Heart right ventricle (tissue), 16 donors: ENCODE data around the gene WNT5B. TPM values are rescaled to one million over a fixed set of nuclear protein-coding genes. Genes with fewer than 3 reads are reported as not detected.

ENCODE experiments used
- ATAC-seq, 8 donors: fragments of 200-7000 bp; cut with Tn5 transposase; one replicate each; pipeline ENCODE4 v1.9.1; 2020; ENCODE audit warnings: mild to moderate bottlenecking in 8 of 8, moderate library complexity in 8 of 8, moderate number of reproducible peaks in 1 of 8
- DNase-seq, 2 donors: peaks; one replicate each; pipeline ENCODE4 v3.0.0-alpha.2; 2020
- H3K27ac ChIP-seq, 10 donors: fragments of 200-600 bp; sonication (generic) in 2 of 10; one replicate each; pipeline versions ENCODE4 v1.5.0 to v1.8.0; 2020 to 2022; ENCODE audit warnings: mild to moderate bottlenecking in 3 of 10
- H3K27me3 ChIP-seq, 7 donors: fragments of 200-600 bp; one replicate each; pipeline ENCODE4 v1.8.0; 2021 to 2022; ENCODE audit warnings: mild to moderate bottlenecking in 2 of 7
- H3K36me3 ChIP-seq, 9 donors: fragments of 200-600 bp; sonication (generic) in 1 of 9; one replicate each; pipeline versions ENCODE4 v1.5.0 to v1.8.0; 2020 to 2022; ENCODE audit warnings: mild to moderate bottlenecking in 2 of 9
- H3K4me1 ChIP-seq, 9 donors: fragments of 200-600 bp; sonication (generic) in 1 of 9; one replicate each; pipeline versions ENCODE4 v1.5.0 to v1.8.0; 2020 to 2022; ENCODE audit warnings: mild to moderate bottlenecking in 4 of 9
- H3K4me3 ChIP-seq, 10 donors: fragments of 200-600 bp; sonication (generic) in 2 of 10; one replicate each; pipeline versions ENCODE4 v1.5.0 to v1.8.0; 2020 to 2022; ENCODE audit warnings: mild to moderate bottlenecking in 7 of 10, moderate library complexity in 2 of 10
- H3K9me3 ChIP-seq, 11 donors: fragments of 200-600 bp in 10 of 11; sonication (generic) in 2 of 11; one replicate each; pipeline versions ENCODE4 v1.5.0 to v1.8.0; 2013 to 2022; ENCODE audit warnings: mild to moderate bottlenecking in 2 of 11, control low read depth in 1 of 11, moderate library complexity in 1 of 11
- WGBS, 2 donors: extraction: QIAGEN DNeasy Blood & Tissue Kit; methylation state at CpG; one replicate each; pipeline ENCODE4 v1.1.7; 2013; ENCODE audit warnings: inconsistent platforms in 1 of 2; 5-methylcytosine and 5-hydroxymethylcytosine counted together
- intact Hi-C, 10 donors: fragments of 100-400 bp; cut with DNase I; formaldehyde crosslinking; loops; one replicate each; pipeline versions ENCODE4 v1.11.1 to v1.14.2; 2022
- long read RNA-seq, 3 donors: library from polyadenylated mRNA; unstranded; transcript quantifications; one replicate each; pipeline ENCODE4 v2.0.0, GENCODE V29; 2020 to 2021
- polyA plus RNA-seq, 2 donors: library from polyadenylated mRNA; stranded (reverse); fragments of 200-250 nt; gene quantifications; one replicate each; pipeline ENCODE4 v1.2.3, GENCODE V29; 2013
- total RNA-seq, 10 donors: library from RNA; stranded (reverse); fragmentation: NEBNext Ultra II Directional in 3 of 10; extraction: Animal tissue kit (Norgen Biotek cat#: 25700) in 3 of 10; gene quantifications; one replicate each; pipeline versions ENCODE4 v1.2.1 to v1.2.4, GENCODE V29; 2021 to 2023
- TF ChIP-seq, protein P1 (sequence below), 9 donors: fragments of 200-600 bp; sonication (generic) in 2 of 9; IDR thresholded peaks; one replicate each; pipeline versions ENCODE4 v1.5.0 to v1.8.0; 2021 to 2022; ENCODE audit warnings: antibody characterized with exemption in 9 of 9, mild to moderate bottlenecking in 5 of 9, moderate library complexity in 1 of 9
- donor health status: Arrhythmogenic right ventricular cardiomyopathy.
- donor health status: ischemic (EF 13 %, LVEDD 7.1; RV severe dilation, severe dysfunction).
- donor health status: healthy with polysubstance abuse.
- donor health status: DM: no; HTN: yes; CAD: no.
- donor health status: DM: no; HTN: no; CAD: no.
- donor health status: ischemic (EF 25% LVEDD 6.9; RV normal size, moderate dysfunction).
- donor health status: ischemic (EF 25% LVEDD 5.7; RV mildly dilated, moderate dysfunction).
- donor health status: healthy.
- donor health status: DM: yes; HTN: yes; CAD: no.
- donor health status: Ischemic cardiomyopathy.
- donor health status: ischemic (EF 35%, LVEDD 5.7; RV mildly dilated, moderate dysfunction).
- donor health status: nonischemic (EF 11% LVEDD 7.7; RV severe dilation, severe dysfunction).
- donor health status: DM: yes; HTN: yes; CAD: no.
- donor health status: PGD.
- donor health status: ischemic (EF 29% LVEDD 5.4; RV normal size, mild dysfunction).
- donor health status: nonischemic (EF 23%, LVEDD 6.1; RV moderate dilation, normal function).

Gene WNT5B
- 1 to 10 TPM in 5 of 10 donors, under 1 TPM in 5; 0.34 to 2.5 (median 1.2) TPM for total RNA-seq
- 1 to 10 TPM; 1.6 to 2.4 TPM for polyA plus RNA-seq
- long read RNA-seq, donor 1, partial matches to known transcripts = 3 of 8 reads
- long read RNA-seq, donor 1, other reads (novel, unspliced or antisense) = 5 of 8 reads
- long read RNA-seq, donor 2, partial matches to known transcripts = 0 of 8 reads
- long read RNA-seq, donor 2, other reads (novel, unspliced or antisense) = 6 of 8 reads
- long read RNA-seq, donor 3, partial matches to known transcripts = 1 of 2 reads
- long read RNA-seq, donor 3, other reads (novel, unspliced or antisense) = 0 of 2 reads

- peaks cover 0 to 34% (median 0%) of the 10 kb centered on the region in 7 donors for H3K27me3 ChIP-seq
- TF ChIP-seq, protein P1, sequence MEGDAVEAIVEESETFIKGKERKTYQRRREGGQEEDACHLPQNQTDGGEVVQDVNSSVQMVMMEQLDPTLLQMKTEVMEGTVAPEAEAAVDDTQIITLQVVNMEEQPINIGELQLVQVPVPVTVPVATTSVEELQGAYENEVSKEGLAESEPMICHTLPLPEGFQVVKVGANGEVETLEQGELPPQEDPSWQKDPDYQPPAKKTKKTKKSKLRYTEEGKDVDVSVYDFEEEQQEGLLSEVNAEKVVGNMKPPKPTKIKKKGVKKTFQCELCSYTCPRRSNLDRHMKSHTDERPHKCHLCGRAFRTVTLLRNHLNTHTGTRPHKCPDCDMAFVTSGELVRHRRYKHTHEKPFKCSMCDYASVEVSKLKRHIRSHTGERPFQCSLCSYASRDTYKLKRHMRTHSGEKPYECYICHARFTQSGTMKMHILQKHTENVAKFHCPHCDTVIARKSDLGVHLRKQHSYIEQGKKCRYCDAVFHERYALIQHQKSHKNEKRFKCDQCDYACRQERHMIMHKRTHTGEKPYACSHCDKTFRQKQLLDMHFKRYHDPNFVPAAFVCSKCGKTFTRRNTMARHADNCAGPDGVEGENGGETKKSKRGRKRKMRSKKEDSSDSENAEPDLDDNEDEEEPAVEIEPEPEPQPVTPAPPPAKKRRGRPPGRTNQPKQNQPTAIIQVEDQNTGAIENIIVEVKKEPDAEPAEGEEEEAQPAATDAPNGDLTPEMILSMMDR (IDR thresholded peaks at IDR 0.05) = no peak
- no peaks in the 10 kb centered on the region for H3K36me3 ChIP-seq
- no peaks in the 10 kb centered on the region for H3K9me3 ChIP-seq
- 77 to 81% methylated on average over 17 of the region's 17 CpGs for WGBS, 2 donors
- peak within 1 kb of the TSS; percentile 24 to 74 (median 58) for H3K4me3 ChIP-seq
- intact Hi-C loops = no loop called here
- DNase-seq (no peak), ATAC-seq (no peak)
- H3K4me1 ChIP-seq = peaks cover 0 to 52% (median 29%) of the 10 kb centered on the region in 9 donors
- H3K27ac ChIP-seq = peak within 1 kb of the TSS in 7 of 10 donors; percentile 8 to 65 (median 50)
Measured at GRCh38 chr12:1628666-1629337, at the start of gene WNT5B. WNT5B (plus strand) TSS chr12:1629231; CDS start chr12:1631355, 2,124 bp downstream.

- no peaks in the 10 kb centered on the region for H3K27me3 ChIP-seq
- DNase-seq (no peak), ATAC-seq (no peak)
- intact Hi-C loops = loop anchor here (5.0 to 10.0 kb wide), 7 partner anchors 295 to 1015 kb away; no protein-coding TSS in a partner anchor
- H3K4me1 ChIP-seq = peaks cover 2 to 52% (median 39%) of the 10 kb centered on the region in 9 donors
- H3K9me3 ChIP-seq = no peaks in the 10 kb centered on the region
- no peak overlapping the region for H3K27ac ChIP-seq
- no peak overlapping the region for H3K4me3 ChIP-seq
- 87% methylated on average over 11 of the region's 11 CpGs for WGBS, 2 donors
- peaks cover 0 to 3% (median 0%) of the 10 kb centered on the region in 9 donors for H3K36me3 ChIP-seq
- TF ChIP-seq, protein P1 (IDR thresholded peaks at IDR 0.05) = no peak
Measured at GRCh38 chr12:1579651-1580435, 49.2 kb upstream of the WNT5B start.

GRCh38 chr12:1580526-1580925, 48.5 kb upstream of the WNT5B start:
- intact Hi-C loops = loop anchor here in 9 of 10 donors (5.0 to 10.0 kb wide), 5 partner anchors 303 to 1016 kb away; no protein-coding TSS in a partner anchor
- Histone ChIP-seq H3K9me3 (no peaks in the 10 kb centered on the region), H3K27ac (no peak overlapping the region), H3K4me1 (peaks cover 2 to 45% (median 32%) of the 10 kb centered on the region in 9 donors), H3K4me3 (no peak overlapping the region), H3K27me3 (no peaks in the 10 kb centered on the region), H3K36me3 (peaks cover 0 to 3% (median 0%) of the 10 kb centered on the region in 9 donors)
- TF ChIP-seq, protein P1 (IDR thresholded peaks at IDR 0.05) = no peak
- 98 to 100% methylated on average over 3 of the region's 3 CpGs for WGBS, 2 donors
- DNase-seq = no peak
- ATAC-seq = no peak
